Measurements from ENCODE around the gene FLRT1.

- no peak for TF ChIP-seq CTCF (conservative IDR thresholded peaks at IDR 0.05; ENCODE audit: low read depth in 2 of 2)
- no peak for TF ChIP-seq EZH2phosphoT487 (IDR thresholded peaks at IDR 0.05; ENCODE audit: unreplicated experiment)
- TF ChIP-seq EZH2 (IDR thresholded peaks at IDR 0.05; ENCODE audit: low read depth, unreplicated experiment): no peak
- no peak for TF ChIP-seq JUNB (IDR thresholded peaks at IDR 0.05; ENCODE audit: unreplicated experiment)
Observed at GRCh38 chr11:64083398-64084080, 47.8 kb downstream of the FLRT1 start.
